ENCODE results near the gene FRAT1.
"Not testable (repeated sequence)": the region's sequence is repeated elsewhere in the genome, so short reads cannot be mapped to it uniquely, and the experiment has no call there.

The FRAT1 gene

GRCh38 chr10:97290576-97291356 is 28.3 kb upstream of the FRAT1 start:
- not testable (repeated sequence) for H3K36me3 ChIP-seq (ENCODE audit: control insufficient read depth in 1 of 2, insufficient read depth in 2 of 2, low read length in 2 of 2); H3K27me3 ChIP-seq (ENCODE audit: control insufficient read depth in 1 of 2, insufficient read depth in 2 of 2, low read length in 2 of 2); H3K4me1 ChIP-seq (ENCODE audit: control insufficient read depth in 1 of 2, insufficient read depth in 2 of 2, low read length in 2 of 2); H3K9me3 ChIP-seq (ENCODE audit: control insufficient read depth in 1 of 2, low read length in 2 of 2); H3K27ac ChIP-seq (ENCODE audit: low read depth, low read length); H3K9ac ChIP-seq (ENCODE audit: low read depth in 1 of 2, low read length in 2 of 2)
- peak overlapping the region in 1 of 2 donors; percentile 95 for H3K4me3 ChIP-seq (ENCODE audit: low read depth in 1 of 2, low read length in 2 of 2)

GRCh38 chr10:97291357-97292096 is 27.5 kb upstream of the FRAT1 start:
- Histone ChIP-seq H3K4me1 (ENCODE audit: control insufficient read depth in 1 of 2, insufficient read depth in 2 of 2, low read length in 2 of 2) (peaks cover 0 to 9% of the 10 kb centered on the region in 2 donors), H3K27me3 (ENCODE audit: control insufficient read depth in 1 of 2, insufficient read depth in 2 of 2, low read length in 2 of 2) (no peaks in the 10 kb centered on the region), H3K27ac (ENCODE audit: low read depth, low read length) (peak overlapping the region; percentile 94), H3K9ac (ENCODE audit: low read depth in 1 of 2, low read length in 2 of 2) (peak overlapping the region; percentile 74 to 91), H3K4me3 (ENCODE audit: low read depth in 1 of 2, low read length in 2 of 2) (peak overlapping the region; percentile 87 to 95), H3K36me3 (ENCODE audit: control insufficient read depth in 1 of 2, insufficient read depth in 2 of 2, low read length in 2 of 2) (peaks cover 0 to 3% of the 10 kb centered on the region in 2 donors), H3K9me3 (ENCODE audit: control insufficient read depth in 1 of 2, low read length in 2 of 2) (no peaks in the 10 kb centered on the region)

- peak within 1 kb of the TSS; percentile 74 to 91 for H3K9ac ChIP-seq (ENCODE audit: low read depth in 1 of 2, low read length in 2 of 2)
- H3K4me1 ChIP-seq (ENCODE audit: control insufficient read depth in 1 of 2, insufficient read depth in 2 of 2, low read length in 2 of 2): peaks cover 0 to 9% of the 10 kb centered on the region in 2 donors
- no peaks in the 10 kb centered on the region for H3K27me3 ChIP-seq (ENCODE audit: control insufficient read depth in 1 of 2, insufficient read depth in 2 of 2, low read length in 2 of 2)
- peak within 1 kb of the TSS; percentile 94 for H3K27ac ChIP-seq (ENCODE audit: low read depth, low read length)
- peak within 1 kb of the TSS; percentile 87 to 95 for H3K4me3 ChIP-seq (ENCODE audit: low read depth in 1 of 2, low read length in 2 of 2)
- no peaks in the 10 kb centered on the region for H3K36me3 ChIP-seq (ENCODE audit: control insufficient read depth in 1 of 2, insufficient read depth in 2 of 2, low read length in 2 of 2)
- no peaks in the 10 kb centered on the region for H3K9me3 ChIP-seq (ENCODE audit: control insufficient read depth in 1 of 2, low read length in 2 of 2)
Observed at GRCh38 chr10:97292097-97292861, 26.8 kb upstream of the FRAT1 start, which contains the start of gene ARHGAP19. ARHGAP19 (minus strand) TSS chr10:97292637; CDS start chr10:97292627, 10 bp downstream.

- Histone ChIP-seq H3K9me3 (ENCODE audit: control insufficient read depth in 1 of 2, low read length in 2 of 2) (no peaks in the 10 kb centered on the region), H3K4me3 (ENCODE audit: low read depth in 1 of 2, low read length in 2 of 2) (no peak overlapping the region), H3K9ac (ENCODE audit: low read depth in 1 of 2, low read length in 2 of 2) (no peak overlapping the region), H3K27me3 (ENCODE audit: control insufficient read depth in 1 of 2, insufficient read depth in 2 of 2, low read length in 2 of 2) (no peaks in the 10 kb centered on the region), H3K36me3 (ENCODE audit: control insufficient read depth in 1 of 2, insufficient read depth in 2 of 2, low read length in 2 of 2) (no peaks in the 10 kb centered on the region), H3K4me1 (ENCODE audit: control insufficient read depth in 1 of 2, insufficient read depth in 2 of 2, low read length in 2 of 2) (peaks cover 0 to 13% of the 10 kb centered on the region in 2 donors), H3K27ac (ENCODE audit: low read depth, low read length) (no peak overlapping the region)
Observed at GRCh38 chr10:97292862-97293198, 26.2 kb upstream of the FRAT1 start.

- H3K4me3 ChIP-seq (ENCODE audit: low read depth in 1 of 2, low read length in 2 of 2): no peak overlapping the region
- no peak overlapping the region for H3K27ac ChIP-seq (ENCODE audit: low read depth, low read length)
- H3K27me3 ChIP-seq (ENCODE audit: control insufficient read depth in 1 of 2, insufficient read depth in 2 of 2, low read length in 2 of 2): no peaks in the 10 kb centered on the region
- H3K4me1 ChIP-seq (ENCODE audit: control insufficient read depth in 1 of 2, insufficient read depth in 2 of 2, low read length in 2 of 2): peaks cover 0 to 7% of the 10 kb centered on the region in 2 donors
- H3K36me3 ChIP-seq (ENCODE audit: control insufficient read depth in 1 of 2, insufficient read depth in 2 of 2, low read length in 2 of 2): no peaks in the 10 kb centered on the region
- H3K9ac ChIP-seq (ENCODE audit: low read depth in 1 of 2, low read length in 2 of 2): no peak overlapping the region
- no peaks in the 10 kb centered on the region for H3K9me3 ChIP-seq (ENCODE audit: control insufficient read depth in 1 of 2, low read length in 2 of 2)
Observed at GRCh38 chr10:97297556-97298222, 21.4 kb upstream of the FRAT1 start.

GRCh38 chr10:97298223-97298571 is 20.9 kb upstream of the FRAT1 start:
- H3K27me3 ChIP-seq (ENCODE audit: control insufficient read depth in 1 of 2, insufficient read depth in 2 of 2, low read length in 2 of 2): no peaks in the 10 kb centered on the region
- no peaks in the 10 kb centered on the region for H3K9me3 ChIP-seq (ENCODE audit: control insufficient read depth in 1 of 2, low read length in 2 of 2)
- H3K4me1 ChIP-seq (ENCODE audit: control insufficient read depth in 1 of 2, insufficient read depth in 2 of 2, low read length in 2 of 2): peaks cover 0 to 7% of the 10 kb centered on the region in 2 donors
- H3K27ac ChIP-seq (ENCODE audit: low read depth, low read length): no peak overlapping the region
- no peaks in the 10 kb centered on the region for H3K36me3 ChIP-seq (ENCODE audit: control insufficient read depth in 1 of 2, insufficient read depth in 2 of 2, low read length in 2 of 2)
- no peak overlapping the region for H3K4me3 ChIP-seq (ENCODE audit: low read depth in 1 of 2, low read length in 2 of 2)
- no peak overlapping the region for H3K9ac ChIP-seq (ENCODE audit: low read depth in 1 of 2, low read length in 2 of 2)

GRCh38 chr10:97300980-97301379 is 18.1 kb upstream of the FRAT1 start:
- H3K27me3 ChIP-seq (ENCODE audit: control insufficient read depth in 1 of 2, insufficient read depth in 2 of 2, low read length in 2 of 2): no peaks in the 10 kb centered on the region
- no peak overlapping the region for H3K9ac ChIP-seq (ENCODE audit: low read depth in 1 of 2, low read length in 2 of 2)
- peaks cover 0 to 7% of the 10 kb centered on the region in 2 donors for H3K4me1 ChIP-seq (ENCODE audit: control insufficient read depth in 1 of 2, insufficient read depth in 2 of 2, low read length in 2 of 2)
- no peaks in the 10 kb centered on the region for H3K36me3 ChIP-seq (ENCODE audit: control insufficient read depth in 1 of 2, insufficient read depth in 2 of 2, low read length in 2 of 2)
- H3K27ac ChIP-seq (ENCODE audit: low read depth, low read length): no peak overlapping the region
- no peak overlapping the region for H3K4me3 ChIP-seq (ENCODE audit: low read depth in 1 of 2, low read length in 2 of 2)
- H3K9me3 ChIP-seq (ENCODE audit: control insufficient read depth in 1 of 2, low read length in 2 of 2): no peaks in the 10 kb centered on the region

- H3K9me3 ChIP-seq (ENCODE audit: control insufficient read depth in 1 of 2, low read length in 2 of 2): no peaks in the 10 kb centered on the region
- H3K4me1 ChIP-seq (ENCODE audit: control insufficient read depth in 1 of 2, insufficient read depth in 2 of 2, low read length in 2 of 2): peaks cover 0 to 7% of the 10 kb centered on the region in 2 donors
- no peaks in the 10 kb centered on the region for H3K27me3 ChIP-seq (ENCODE audit: control insufficient read depth in 1 of 2, insufficient read depth in 2 of 2, low read length in 2 of 2)
- H3K4me3 ChIP-seq (ENCODE audit: low read depth in 1 of 2, low read length in 2 of 2): no peak overlapping the region
- no peak overlapping the region for H3K27ac ChIP-seq (ENCODE audit: low read depth, low read length)
- H3K36me3 ChIP-seq (ENCODE audit: control insufficient read depth in 1 of 2, insufficient read depth in 2 of 2, low read length in 2 of 2): no peaks in the 10 kb centered on the region
- no peak overlapping the region for H3K9ac ChIP-seq (ENCODE audit: low read depth in 1 of 2, low read length in 2 of 2)
Observed at GRCh38 chr10:97302088-97302791, 16.8 kb upstream of the FRAT1 start.

- no peak overlapping the region for H3K9ac ChIP-seq (ENCODE audit: low read depth in 1 of 2, low read length in 2 of 2)
- no peaks in the 10 kb centered on the region for H3K9me3 ChIP-seq (ENCODE audit: control insufficient read depth in 1 of 2, low read length in 2 of 2)
- no peak overlapping the region for H3K4me3 ChIP-seq (ENCODE audit: low read depth in 1 of 2, low read length in 2 of 2)
- H3K4me1 ChIP-seq (ENCODE audit: control insufficient read depth in 1 of 2, insufficient read depth in 2 of 2, low read length in 2 of 2): no peaks in the 10 kb centered on the region
- no peaks in the 10 kb centered on the region for H3K27me3 ChIP-seq (ENCODE audit: control insufficient read depth in 1 of 2, insufficient read depth in 2 of 2, low read length in 2 of 2)
- no peaks in the 10 kb centered on the region for H3K36me3 ChIP-seq (ENCODE audit: control insufficient read depth in 1 of 2, insufficient read depth in 2 of 2, low read length in 2 of 2)
- H3K27ac ChIP-seq (ENCODE audit: low read depth, low read length): no peak overlapping the region
Observed at GRCh38 chr10:97307441-97307840, 11.6 kb upstream of the FRAT1 start.

All from duodenal mucosa (tissue), 2 donors.